HG03135 (cell line): Measurements from ENCODE around the gene DCAF7.
A peak's percentile ranks its signal among the peaks of the same experiment; 100 is the strongest.

Experiments
- ATAC-seq: cut with Tn5 transposase; IDR thresholded peaks from one replicate; pipeline ENCODE4 v1.9.1; 2021; ENCODE audit warnings: mild to moderate bottlenecking, moderate library complexity; ENCODE audit not compliant: unreplicated experiment

The DCAF7 gene

DNA sequence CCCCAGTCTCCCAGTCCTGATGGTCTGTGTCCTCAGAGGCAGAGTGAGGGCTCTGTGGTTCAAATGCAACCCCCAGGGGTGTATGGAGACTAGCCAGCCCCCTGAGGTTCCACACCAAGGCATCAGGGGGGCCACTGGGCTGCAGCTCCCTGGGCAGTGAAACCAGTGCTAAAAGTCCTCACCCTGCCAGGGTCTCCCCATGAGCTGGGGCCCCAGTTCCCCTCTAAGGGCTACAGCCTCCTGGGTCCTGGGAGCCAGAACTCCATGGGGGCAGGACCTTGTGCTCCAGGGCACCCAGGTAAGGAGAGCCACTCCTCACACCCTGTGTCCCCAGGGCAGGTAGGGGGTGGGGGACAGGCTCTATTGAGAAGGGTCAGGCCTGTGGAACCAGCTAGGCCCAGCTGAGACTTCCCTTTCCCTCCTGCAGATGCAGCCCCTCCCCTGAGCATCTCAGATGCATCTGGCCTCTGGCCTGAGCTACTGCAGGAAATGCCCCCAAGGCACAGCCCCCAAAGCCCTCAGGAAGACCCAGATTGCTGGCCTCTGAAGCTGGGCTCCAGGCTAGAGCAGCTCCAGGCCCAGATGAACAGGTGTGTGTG lies 6.4 kb upstream of the DCAF7 start:
- ATAC-seq = no peak

DNA sequence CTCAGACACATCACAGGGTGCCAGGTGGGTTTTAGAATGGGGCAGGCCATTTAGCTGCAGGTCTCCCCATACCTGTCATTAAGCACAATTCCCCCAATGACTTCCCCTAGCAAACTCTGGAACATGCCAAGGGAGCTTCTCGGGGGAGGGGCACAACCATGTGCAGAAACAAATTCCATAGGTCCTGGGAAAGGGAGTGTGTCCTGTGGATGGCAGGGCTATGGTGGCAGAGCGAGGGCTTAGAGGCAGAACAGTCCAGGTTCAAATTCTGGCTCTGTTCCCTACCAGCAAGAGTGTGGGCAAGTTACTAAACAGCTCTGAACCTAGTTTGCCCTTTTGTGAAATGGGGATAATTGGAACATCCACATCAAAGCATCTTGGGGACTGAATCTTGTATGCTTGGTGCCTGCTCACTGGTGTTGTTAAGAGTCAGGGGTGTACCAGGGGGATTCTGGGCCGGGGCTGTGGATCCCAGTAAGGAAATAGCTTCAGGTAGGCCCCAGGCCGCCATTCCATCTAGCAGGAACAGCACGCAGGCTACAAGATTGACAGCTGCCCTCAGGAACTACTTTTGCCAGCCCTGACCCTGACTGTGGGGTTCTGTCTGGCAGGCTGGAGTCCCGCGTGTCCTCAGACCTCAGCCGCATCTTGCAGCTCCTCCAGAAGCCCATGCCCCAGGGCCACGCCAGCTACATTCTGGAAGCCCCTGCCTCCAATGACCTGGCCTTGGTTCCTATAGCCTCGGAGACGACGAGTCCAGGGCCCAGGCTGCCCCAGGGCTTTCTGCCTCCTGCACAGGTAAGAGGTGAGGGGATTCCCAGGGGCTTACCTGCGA lies 5.6 kb upstream of the DCAF7 start:
- ATAC-seq = no peak

DNA sequence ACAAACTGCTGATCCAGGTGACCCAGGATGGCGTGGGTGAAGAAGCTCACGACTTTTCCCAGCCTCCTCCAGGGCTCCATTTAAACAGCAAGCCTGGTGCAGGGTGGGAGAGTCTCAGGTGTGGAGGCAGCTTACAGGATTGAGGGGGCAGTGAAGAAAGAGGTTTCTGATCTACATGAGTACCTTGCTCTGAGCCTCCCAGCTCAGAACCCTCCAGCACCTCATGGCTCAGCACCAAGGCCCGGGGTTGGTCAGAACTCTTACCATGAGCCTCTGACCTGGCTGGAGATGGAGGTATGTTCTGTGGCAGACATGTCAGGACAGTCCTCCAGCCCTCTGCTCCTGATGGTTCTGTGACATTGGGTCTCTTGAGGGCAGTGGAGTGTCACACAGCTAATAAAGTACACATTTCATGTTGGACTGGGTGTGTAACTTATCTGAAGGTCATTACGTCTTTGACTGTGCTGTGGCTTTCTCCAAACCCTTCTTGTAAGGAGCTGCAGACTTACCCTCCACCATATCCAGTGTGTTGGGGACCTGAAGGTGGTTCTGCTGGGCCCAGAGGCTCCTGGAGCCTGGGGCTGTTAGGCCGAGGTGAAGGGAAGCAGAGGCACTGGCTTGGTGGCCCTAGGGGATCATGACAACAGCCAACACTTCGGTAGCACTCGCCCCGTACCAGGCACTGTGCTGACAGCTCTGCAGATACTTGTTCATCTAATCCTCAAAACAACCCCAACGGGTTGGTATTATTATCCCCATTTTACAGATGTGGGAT lies 3.8 kb upstream of the DCAF7 start:
- ATAC-seq = no peak

DNA sequence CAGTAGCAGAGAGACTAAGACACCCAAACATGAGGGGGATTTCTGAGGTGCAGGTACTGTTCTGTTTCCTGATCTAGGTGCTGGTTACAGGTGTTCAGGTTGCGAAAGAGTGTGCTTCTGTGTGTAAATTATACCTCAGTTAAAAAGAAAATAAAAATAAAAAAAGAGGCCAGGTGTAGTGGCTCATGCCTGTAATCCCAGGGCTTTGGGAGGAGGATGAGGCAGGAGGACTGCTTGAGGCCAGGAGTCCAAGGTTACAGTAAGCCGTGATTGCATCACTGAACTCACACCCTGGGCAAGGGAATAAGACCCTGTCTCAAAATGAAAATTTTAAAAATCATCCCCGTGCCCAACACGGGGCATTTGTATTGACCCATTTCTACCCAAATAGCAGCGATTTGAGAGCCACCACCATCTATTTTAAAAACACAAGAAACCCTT lies 3.2 kb upstream of the DCAF7 start:
- no peak for ATAC-seq

DNA sequence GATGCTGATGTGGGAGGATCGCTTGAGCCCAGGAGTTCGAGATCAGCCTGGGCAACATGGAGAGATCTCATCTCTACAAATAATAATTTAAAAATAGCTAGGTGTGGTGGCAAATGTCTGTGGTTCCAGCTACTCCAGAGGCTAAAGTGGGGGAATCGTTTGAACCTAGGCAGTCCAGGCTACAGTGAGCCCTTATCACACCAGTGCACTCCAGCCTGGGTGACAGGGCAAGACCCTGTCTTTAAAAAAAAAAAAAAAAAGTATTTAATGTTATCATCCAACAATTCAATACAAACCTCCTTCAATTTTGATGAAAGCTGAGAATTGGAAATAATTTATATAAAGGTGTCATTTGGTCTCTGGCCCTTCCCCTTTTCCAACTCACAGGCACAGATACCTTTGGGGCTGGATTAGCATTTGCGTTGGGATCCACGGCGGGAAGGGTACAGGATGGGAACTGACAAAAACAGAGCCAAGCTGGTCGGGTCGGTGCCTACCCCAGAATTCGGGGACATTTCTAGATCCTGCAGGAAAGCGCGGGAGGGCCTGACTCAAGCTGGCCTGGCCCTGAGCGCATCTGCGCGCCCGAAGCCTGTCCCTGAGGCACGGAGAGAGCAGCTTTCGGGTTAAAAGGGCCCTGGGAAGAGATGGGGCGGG lies 860 bp upstream of the DCAF7 start:
- peak; percentile 17 for ATAC-seq

DNA sequence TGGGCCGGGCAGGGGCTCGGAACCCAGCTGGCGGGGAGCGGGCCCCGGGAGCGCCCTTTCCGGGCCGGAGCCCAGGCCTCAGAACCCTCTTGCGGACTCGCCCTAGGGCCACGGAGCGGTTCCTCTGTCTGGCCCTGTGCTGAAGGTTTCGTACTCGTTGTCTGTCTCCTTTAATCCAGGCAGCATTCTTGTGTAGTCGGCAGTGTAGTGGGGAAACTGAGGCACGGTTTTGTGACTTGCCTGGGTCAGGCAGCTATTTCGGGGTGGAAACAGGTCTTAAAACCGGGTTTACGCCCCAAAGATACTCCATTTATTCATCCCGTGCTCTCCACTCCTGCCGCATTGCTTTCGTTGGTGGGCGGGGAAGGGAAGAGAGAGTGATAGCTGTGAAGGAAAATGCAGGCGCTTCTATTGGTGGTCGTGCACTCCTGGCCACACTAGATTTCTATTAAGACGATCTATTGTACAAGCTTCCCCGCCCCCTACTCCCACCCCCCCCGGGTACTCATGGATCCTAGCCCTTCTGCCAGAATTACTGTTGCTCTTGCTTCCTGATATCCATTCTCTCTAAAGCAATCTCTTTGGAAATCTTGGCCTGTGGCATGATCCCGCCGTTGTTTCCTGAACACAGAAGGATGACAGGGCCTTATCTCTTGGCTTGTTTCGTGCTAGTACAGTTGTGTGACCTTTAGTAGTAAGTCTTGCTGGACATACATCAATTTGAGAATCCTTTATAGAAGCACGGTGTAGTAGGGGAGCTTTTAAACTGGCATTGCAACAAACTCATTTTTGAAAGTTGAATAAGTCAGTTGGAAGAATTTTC lies 751 bp downstream of the DCAF7 start:
- ATAC-seq = peak; percentile 4

DNA sequence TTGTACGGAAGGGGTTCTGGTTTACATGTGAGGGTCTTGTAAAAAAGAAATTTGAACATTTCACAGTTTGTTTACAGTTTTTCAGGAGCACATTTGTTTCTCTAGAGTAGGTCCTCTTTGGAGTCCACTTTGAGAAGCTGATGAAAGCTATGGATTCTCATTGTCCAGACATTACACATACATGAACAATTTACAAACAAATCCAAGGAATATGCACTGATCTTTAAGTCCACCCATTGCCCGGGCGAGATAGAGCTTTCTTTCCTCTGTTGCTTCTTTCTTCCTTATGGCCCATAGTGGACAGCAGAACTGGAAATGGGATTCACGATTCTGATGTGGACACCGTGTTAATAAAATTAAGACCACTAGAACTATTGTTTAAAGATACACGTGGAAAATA lies 1.9 kb downstream of the DCAF7 start:
- no peak for ATAC-seq

DNA sequence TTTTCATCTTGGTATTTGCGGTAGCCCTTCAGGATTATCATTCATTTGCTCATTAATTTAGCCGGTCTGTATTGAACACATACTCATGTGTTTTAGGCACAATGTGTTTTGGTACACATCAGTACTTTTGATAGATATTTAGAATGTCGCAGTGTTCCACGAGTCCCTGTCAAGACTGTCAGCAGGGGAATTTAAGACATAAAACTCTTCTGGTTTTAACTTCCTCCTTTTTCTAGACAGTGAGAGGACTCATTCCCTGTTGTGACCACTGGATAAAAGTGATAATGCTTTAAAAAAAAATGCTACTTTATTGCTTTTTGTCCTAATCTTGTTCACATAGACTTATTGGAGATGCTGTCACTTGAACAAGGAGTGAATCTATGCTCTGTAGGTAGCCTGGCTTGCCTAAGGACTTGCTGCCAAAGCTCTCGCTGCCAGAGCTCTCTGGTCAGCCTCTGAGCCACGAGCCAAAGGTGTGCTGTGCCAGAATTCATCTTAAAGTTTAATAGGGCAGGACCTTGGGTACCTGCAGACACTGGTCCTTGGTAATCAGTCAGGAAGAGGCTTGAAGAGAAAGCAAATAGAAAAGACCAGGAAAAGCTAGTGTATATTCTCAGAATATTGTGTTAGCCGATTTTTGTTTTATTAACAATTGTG lies 5.4 kb downstream of the DCAF7 start:
- ATAC-seq = no peak

DNA sequence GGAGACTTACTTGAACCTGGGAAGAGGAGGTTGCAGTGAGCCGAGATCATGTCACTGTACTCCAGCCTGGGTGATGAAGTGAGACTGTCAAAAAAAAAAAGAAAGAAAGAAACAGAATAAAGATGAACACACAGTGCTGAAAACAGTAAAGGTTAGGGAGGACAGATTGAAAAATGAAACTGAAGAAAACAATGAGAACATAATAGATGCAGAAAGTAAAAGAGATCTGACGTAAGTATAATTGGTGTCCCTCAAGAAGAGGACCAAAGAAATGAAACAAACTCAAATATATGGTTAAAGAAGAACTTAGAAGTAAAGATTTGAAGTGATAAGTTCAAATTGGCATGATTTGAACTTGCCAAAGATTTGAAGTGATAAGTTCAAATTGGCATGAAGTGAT lies 7.1 kb downstream of the DCAF7 start:
- ATAC-seq = no peak

DNA sequence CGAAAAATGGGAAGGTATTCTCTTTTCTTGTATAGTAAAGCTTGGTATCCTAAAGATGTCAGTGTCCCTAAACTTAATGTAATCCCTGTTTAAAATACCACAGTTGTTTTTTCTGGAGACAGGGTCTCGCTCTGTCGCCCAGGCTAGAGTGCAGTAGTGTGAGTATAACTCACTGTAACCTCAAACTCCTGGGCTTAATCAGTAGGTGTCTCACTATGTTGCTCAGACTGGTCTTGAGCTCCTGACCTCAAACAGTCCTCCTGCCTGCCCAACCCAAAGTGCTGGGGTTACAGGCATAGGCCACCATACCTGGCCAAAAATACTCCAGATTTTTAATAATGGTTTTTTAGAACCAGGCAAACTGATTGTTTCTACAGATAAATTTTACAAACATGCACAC lies 8.2 kb downstream of the DCAF7 start:
- no peak for ATAC-seq

DNA sequence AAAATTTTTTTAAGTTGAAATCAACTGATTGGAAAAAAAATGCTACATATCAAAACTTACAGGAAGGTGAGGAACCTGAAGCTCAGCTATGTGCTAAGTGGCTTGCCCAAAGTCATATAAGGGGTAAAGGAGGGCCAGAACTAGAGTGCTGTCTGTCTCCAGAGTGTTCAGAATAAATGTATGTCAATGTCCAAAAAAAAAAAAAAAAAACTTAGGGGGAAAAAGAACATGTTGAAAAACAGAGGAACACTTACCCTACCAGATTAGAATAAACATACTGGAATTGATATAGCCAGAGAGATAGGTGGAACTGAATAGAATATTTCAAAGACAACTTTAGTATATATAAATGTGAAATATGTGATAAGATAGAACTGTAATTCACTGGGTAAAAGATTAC lies 11.5 kb downstream of the DCAF7 start:
- ATAC-seq = no peak

DNA sequence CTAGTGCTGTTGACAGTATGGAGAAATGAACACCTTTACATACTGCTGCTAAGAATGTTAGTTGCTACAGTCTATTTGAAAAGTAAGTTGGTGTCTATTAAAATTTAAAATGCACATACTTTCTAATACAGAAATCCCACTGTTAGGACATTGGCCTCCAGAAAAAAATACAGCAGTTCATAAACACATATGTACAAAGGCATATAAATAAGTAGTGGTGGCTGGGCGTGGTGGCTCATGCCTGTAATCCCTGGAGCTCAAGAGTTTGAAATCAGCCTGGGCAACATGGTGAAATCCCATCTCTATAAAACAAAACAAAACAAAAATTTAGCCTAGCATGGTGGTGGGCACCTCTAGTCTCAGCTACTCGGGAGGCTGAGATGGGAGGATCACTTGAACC lies 13.1 kb downstream of the DCAF7 start:
- no peak for ATAC-seq

DNA sequence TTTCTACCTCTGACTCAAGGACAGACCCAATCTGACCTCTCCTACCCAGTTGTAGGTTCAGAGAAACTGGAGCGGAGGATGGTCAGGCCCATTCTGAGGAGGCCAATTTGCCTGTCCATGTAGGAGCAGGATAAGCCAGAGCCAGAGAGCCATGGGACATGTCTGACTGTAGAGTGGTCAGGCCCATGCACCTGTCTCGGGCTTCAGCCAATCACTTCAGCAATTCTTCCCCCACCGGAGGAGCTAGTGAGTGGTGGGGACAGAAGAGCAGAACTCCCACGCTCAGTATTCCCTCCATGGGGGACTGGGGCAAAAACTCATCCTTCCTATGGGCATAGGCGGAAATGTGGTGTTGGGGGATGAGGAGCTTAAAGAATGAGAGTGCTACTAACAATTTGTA lies 14.3 kb downstream of the DCAF7 start:
- ATAC-seq = no peak

DNA sequence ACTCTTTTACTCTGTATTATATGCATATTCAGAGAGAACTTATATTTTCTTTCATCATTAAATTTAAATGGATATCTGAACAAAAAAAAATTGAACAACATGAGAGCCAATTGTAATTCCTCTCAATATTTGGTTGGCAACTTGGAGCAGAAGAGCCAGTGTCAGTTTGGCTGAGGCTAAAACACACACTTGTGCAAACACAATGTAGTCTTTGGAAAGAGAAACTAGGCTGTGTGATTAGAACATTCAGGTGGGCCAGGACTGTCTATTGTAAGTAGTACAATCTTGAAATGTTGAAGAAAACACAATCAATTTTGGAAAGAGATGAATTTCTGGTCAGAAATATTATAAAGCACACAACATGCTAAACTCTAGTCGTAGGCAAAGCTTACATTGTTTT lies 17.0 kb downstream of the DCAF7 start:
- ATAC-seq = no peak

DNA sequence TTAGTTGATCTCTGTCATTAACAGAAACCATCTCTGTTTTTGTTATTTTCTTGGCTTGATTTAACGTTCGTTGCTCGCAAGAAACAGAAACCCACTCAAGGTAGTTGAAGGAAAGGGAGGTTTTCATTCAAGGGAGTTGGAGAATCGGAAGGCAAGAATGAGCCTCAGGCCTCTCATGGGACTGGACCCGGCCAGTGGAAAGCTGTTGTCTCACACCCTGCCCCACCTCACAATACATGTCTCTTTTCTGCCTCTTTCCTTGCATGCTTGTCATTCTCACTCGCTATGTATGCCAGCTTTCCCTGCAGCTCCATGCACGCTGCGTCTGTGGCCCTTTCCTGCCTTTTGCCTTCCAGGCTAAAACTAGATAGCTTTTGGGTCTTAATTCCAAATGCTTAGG lies 18.3 kb downstream of the DCAF7 start:
- ATAC-seq = no peak

DNA sequence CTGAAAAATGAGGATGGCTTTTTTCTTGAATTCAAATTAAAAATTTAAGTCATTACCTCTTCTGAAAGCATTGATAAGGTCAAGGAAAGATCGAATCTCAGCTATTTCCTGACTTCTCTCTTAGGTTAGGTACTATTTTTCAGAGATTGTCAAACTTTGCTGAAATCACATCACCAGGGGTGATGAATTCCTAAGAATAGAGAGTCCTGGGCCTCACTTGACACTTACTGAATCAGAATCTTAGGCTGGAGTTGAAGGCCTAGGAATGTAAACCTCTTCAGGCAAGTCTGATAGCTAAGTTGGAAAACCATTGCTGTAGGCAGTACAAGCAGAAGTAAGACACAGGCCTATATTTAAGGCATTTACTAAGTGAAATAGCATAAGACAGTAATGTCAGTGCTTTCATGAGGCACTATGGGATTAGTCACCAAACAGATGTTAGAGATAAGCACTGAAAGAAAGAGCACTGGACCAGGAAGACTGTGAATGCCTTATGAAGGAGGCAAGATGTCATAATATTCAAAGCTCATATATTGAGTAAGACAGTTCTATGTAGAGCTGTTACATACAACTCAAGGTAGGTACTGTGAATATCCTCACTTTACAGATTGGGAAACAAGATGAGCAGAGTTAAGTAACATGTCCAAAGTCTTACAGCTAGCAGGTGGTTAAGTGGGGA lies 21.5 kb downstream of the DCAF7 start:
- ATAC-seq = no peak

DNA sequence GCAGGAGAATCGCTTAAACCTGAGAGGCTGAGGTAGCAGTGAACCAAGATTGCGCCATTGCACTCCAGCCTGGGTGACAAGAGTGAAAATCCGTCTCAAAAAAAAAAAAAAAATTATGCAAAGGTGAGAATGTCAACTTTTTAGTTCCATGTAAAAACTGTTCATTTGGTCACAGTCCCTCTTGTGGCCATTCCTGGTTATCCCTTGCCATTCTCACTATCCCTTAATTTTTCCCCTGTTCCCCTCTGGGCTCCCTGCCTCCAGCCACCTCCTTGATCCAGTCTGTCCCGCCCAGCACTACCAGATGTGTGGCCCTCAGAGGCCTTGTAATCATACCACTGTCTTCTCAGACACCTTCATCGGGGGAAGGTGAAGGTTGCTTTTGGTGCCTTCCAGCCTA lies 23.4 kb downstream of the DCAF7 start:
- no peak for ATAC-seq

DNA sequence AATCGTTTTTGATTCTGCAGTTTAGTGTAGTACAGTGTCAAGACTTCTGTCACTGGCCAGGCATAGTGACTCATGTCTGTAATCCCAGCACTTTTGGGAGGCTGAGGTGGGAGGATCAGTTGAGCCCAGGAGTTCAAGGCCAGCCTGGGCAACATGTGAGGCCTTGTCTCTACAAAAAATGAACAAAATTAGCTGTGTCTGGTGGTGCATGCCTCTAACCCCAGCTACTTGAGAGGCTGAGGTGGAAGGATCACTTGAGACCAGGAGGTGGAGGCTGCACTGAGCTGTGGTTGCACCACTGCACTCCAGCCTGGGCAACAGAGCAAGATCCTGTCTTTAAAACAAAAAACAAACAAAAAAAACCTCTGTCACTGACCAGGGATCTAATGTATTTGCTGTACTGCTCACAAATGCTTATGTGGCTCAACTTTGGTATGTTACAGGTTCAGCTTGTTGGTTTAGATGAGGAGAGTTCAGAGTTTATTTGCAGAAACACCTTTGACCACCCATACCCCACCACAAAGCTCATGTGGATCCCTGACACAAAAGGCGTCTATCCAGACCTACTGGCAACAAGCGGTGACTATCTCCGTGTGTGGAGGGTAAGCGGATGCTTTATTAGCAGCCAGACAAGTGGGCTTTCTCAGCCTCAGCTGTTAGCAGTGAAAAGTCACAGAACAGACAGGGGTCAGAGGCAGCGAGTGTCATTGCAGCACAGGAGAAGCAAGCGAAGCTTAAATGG lies 27.9 kb downstream of the DCAF7 start:
- ATAC-seq = no peak

DNA sequence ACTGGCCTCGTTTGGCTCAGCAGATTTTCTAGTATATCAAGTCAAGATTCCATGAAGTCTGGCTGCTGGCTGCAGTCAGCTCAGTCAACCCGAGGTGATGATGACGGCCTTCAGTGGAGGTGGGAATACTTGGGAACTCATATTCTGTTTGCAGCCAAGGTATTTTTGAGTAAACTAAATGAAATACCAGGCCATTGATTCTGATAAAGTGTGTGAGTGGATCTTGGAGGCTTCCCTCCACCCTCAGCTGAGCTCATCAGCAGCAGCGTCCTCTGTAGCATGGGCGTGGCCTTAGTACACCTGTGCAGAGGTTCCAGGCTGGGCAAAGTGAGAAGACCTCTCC lies 28.5 kb downstream of the DCAF7 start:
- no peak for ATAC-seq
